HG02970 (cell line): ENCODE results near the gene KRT10.

ENCODE experiments used
- ATAC-seq: cut with Tn5 transposase; IDR thresholded peaks from one replicate; pipeline ENCODE4 v1.9.1; 2021; ENCODE audit warnings: mild to moderate bottlenecking, moderate library complexity, moderate number of reproducible peaks; ENCODE audit not compliant: unreplicated experiment, low FRiP score

KRT10 gene

DNA sequence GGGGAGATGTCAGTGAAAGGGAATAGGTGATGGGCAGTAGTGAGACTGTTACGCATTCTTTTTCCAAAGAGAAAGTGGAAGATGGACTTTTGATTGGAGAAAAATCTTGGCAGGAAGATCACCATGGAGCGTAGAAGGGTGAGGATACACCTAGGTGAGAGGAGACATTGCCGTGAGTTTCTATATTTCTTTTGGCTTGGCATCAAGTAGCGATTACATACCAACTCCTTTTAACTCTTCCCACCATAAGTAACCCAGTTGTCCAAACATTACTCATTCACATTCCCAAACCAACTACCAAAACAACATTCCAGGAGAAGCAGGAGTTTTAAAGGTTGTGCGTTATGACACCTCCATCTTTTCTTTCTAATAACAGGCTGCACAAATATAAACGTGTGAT is 11.9 kb downstream of the KRT10 start:
- ATAC-seq, result no peak

DNA sequence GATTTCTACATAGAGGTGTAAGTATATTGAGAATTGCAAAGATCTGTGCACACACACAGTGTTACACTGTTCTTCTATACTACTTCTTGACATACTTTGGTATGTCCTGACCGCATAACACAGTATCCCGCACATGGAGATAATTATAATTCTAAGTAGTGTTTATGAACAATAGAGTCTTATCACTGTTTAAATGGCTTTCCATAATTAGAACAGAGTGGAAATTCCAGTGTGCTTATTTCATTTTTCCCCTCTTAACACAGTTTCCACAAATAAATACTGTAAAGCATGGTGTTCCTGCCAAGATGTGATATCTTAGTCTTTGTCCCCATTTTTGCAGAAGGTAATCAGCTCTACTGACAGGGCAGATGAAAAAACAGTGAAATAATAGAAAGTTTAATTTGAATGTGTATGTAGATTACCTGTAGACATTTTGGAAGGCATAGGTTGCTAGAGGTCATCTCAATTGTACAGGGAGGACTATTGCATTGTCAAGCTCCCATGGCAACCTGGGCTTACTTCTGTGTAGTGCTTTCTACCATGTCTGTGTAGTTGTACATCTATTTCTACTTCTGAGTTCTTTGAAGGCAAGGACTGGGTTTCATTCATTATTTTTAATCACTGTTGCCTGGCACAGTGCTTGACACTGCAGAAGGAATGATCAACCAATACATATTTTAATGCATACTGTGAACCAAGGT is 12.5 kb downstream of the KRT10 start:
- ATAC-seq, result no peak

DNA sequence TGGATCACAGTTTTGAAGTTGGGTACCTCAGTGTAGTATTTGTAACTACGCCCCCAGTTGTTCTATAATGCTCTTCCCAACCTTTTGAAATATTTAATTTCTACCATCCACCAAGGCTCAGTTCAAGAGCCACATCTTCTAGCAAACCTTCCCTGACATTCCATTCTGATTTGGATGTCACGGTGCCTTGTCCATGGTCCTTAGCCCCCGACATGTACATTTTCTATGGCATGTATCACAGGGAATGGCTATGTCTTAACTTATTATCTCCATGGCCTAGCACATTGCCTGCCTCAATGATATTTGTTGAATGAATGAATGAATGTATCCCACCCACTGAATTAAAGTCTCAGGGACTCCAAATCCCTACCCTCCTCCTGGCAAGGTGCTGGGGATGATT is 16.3 kb downstream of the KRT10 start:
- ATAC-seq, result no peak

DNA sequence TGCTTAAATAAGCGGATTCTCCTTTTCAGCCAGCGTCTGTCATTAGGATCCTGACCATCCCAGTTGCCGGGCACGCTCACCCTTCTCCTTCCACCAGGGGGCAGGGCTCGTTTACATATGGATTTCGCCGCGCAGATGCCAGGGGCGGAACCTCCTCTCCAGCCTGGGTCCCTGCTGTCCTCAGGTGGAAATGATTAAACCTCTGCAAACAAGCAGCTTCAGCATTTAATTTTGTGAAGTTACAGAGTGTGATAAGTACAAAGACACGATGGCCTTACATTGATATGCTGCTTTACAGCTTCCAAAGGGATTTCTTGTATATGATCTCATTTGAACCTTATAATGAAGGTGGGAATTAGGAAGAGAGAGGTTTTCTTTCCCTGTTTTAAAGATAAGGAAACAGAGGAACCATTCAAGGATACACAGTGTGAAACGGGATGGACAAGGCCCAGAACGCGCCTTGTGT is 18.8 kb downstream of the KRT10 start:
- ATAC-seq, result no peak

DNA sequence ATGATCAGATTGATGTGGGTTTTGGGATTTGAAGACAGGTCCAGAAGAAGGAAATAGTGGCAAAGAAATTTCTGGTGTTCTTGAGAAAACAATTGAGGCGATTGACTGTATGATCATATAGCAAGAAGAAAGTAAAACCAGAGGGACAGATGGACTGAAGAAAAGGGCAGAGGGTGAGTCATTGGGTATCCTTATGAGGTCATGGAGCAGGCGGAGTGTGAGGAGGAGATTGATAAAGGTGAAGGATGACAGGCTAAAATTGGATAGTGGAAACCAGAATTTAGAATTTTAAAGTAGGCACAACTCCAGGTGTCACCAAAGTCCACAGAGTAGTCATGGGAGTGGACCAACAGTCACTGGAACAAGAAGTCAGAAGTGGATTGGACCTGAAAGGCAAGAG is 21.3 kb downstream of the KRT10 start:
- ATAC-seq, result no peak

DNA sequence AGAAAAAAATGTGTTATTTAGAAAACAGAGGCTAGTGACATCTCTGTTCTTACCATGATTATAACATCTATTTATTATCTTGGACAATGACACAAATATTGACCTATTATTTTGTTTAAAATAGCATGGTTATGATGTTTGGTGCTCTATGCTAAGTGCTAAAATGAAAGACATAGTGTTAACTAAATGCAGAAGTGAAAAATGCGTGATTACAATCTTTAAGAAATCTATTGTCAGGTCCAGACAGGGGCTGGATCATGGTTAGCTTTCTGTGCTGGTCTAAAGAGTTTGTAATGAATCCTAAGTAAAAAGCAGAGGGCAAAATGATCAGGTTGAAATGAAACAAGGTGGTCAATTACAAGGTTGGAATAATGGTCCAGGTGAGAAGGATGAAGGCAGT is 22.0 kb downstream of the KRT10 start:
- ATAC-seq, result no peak

DNA sequence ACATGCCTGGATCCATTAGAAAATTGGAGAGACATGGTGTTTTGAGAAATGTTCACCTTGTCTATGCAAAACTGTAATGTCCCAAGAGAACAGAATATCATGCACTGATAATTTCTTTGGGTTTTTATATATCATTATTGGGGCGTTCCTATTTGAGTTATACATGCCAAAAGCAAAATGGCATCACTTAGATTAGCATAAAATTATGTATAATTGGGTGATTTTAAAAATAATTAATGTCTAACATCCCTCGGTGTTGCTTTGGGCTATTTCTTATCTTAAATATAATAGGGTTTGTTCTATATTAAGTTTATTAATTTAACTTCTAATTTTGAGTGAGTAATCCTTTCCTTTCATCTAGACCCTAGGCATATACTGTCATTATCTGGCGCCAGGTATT is 22.6 kb downstream of the KRT10 start, which contains the start of gene KRT28:
Gene KRT28, minus strand, starts transcription at position 101 of the 400 bp plus-strand sequence. Its CDS starts 66 bp downstream, at position 35.
- ATAC-seq, result no peak

DNA sequence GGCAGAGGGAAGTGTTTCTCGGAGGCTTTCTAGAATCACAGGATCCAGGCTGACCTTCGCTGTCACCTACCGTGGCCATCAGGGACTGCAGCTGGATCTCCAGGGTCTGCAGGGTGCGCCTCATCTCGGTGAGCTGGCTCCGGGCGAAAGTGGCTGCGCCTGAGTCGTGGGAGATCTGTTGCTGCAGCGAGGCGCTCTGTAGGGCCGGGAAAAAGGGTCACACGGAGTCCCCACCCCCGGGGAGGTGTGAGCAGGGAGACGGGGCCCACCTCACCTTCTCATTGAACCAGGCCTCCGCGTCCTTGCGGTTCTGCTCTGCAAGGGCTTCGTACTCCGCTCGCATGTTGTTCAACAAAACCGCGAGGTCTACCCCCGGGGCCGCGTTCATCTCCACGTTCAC is 25.6 kb downstream of the KRT10 start:
- ATAC-seq, result no peak

DNA sequence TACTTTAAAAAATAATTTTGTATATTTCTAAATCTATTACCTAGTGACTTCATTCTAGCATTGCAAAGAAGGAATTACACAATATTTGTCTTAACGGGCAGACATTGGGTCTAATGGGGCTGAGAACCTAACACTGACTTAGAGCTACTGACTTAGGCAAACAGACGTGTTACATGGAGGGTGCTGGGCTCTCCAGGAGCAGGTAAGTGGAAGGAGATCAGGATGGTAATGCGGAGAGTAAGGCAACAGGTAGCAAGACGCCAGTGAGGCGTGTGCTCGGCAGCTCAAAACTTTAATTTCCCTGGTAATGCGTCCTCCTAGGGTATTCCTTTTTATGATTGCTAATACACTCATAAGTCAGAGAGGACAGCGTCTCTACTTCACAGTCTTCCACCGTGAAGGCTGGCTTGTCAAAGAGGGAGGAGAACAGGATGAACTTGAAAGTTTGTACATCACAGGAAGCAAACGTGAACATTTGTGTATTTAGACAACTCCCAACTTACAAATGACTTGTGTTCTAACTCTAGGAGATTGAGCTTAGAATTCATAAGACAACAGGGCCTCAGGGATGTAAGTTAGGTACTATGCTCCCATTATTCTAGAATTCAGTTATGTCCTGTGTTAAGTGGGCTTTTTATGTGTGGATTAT is 27.3 kb downstream of the KRT10 start:
- no peak for ATAC-seq

DNA sequence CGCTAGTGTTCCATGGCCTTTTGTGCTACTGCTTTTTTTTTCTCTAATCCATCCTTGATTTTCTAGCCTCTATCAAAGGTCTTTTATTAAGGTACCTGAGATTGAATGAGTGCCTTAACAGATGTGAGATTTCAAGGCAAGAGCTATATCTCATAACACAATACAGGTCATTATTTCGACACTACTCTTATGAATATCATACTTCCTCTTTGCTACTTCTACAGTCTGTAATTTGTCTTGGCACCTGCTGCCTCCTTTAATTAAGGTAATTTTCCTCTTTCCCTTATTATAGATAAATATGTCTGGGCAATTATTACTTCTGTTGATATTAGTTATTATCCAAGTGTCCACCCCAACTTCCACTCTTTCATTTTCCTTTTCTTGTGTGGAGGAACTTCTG is 27.9 kb downstream of the KRT10 start:
- no peak for ATAC-seq

DNA sequence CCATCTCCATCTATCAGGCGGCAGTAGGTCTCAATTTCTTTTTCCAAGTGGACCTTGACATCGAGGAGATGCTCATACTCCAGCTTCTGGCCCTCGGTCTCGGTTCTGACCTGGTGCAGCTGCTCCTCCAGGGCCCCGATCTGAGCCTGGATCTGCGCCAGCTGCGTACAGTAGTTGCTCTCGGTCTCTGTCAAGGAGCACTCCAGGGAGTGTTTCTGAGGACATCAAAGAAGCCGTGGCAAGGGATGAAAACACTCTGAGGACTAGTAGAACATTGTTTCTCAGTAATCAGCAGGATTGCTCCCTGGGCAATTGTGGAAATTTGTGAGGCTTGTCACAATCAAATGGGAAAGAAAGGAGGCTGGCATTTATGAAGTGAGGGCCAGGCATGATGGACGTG is 28.6 kb downstream of the KRT10 start:
- ATAC-seq, result no peak

DNA sequence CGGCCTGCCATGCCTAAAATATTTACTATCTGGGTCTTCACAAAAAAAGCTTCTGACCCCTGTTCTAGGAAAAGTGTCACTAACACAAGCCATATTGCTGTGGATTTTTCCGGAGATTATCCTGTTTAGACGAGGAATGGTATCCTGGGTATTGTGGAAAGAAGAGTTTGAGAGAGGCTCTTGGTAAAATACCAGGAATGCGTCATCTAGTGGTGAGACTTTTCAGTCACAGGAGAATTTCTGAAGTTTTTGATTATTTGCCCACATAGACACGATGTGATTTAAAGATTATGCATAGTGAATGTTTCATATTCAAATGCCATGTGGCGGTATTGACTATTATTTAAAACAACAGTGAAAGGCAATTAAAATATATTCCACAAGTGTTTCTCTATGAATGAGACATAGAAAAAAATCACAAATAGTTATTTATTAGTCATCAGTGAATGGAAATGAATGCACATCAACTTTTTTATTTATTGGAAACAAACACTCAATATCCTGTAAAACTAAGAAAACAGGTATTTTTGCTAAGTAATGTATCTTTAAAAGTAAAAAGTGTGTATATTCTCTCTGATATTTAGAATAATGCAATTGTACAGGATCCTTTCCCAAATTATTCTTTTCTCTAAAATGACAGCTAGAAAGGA is 30.5 kb downstream of the KRT10 start:
- ATAC-seq, result no peak

DNA sequence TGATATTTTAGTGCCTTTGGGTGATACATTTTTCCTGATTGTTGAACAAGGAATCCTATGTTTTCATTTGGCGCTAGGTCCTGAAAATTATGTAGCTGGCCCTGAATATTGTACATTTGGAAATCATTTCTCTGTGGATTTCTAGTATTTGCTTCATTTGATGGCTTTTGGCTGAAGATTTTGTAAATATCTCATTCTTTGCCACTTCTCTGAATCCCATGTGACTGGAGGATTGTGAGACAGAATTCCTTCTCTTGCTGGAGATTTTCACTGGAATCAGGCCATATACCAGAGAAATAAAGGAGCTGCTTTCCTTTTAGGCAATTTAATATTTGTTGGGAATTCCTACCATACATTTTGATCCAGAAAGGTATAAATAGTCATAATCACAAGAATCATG is 31.3 kb downstream of the KRT10 start:
- no peak for ATAC-seq

DNA sequence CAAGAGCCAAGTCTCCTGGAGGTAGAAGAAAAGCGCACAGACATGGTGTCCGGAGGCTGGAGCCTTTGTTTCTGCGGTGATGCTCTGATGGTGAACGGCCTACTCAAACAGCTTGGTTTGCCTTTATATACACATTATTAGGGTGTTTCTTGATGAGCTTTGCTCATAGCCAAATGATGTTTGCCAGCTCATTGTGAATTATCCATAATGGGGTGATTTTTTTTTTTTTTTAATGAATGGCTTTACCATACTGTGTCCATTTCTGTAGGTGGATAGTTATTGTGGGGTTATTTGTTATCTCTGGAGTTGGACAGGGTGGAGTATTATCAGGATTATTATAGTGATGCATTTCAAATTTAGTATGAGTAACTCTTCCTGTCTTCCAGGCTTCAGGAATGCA is 40.0 kb downstream of the KRT10 start, which contains the start of gene KRT27:
Gene KRT27, minus strand, starts transcription at position 101 of the 400 bp plus-strand sequence. Its CDS starts 57 bp downstream, at position 44.
- no peak for ATAC-seq

DNA sequence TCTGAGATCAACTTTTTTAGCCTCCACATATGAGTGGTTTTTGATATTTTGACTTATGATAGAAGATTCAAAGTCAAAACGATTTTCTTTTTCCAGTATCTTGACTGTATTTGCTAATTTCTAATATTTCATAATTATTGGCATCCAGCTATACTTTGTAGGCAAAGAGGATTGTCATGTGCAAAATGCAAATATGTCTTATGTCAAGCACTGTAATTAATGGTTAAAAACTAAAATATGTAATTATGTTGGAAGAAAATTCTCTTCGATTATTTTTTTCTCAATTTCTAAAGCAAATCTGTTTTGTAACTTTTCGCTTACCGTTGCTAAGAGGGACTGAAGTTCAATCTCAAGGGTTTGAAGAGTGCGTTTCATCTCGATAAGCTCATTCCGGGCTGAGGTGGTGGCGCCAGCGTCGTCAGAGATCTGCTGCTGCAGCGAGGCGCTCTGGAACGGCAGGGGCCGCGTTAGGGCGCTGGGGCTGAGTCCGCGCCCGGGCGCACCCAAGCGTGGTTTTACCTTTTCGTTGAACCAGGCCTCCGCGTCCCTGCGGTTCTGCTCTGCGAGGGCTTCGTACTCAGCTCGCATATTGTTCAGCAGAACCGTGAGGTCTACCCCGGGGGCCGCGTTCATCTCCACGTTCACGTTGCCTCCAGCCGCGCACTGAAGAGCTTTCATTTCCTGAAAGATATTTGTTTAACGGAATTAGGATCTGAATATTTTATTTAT is 43.1 kb downstream of the KRT10 start:
- no peak for ATAC-seq

DNA sequence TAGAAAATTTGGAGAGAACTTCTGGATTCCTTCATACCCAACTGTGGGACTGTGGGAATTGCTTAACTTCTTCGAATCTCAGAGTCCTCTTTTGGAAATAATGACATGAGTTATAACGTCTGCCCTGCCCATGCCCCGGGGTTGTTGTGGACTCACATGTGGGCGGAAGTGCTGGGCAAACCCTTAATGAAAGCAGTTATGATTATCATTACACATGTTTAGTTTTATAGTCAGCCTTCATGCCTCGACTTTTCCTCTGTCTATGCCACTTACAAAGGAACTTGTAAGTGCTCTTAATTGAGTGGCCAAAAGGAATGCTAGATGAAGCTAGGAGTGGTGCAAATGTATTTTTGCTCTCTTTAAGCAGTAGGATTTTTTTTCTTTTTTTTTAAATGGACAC is 44.0 kb downstream of the KRT10 start:
- no peak for ATAC-seq

DNA sequence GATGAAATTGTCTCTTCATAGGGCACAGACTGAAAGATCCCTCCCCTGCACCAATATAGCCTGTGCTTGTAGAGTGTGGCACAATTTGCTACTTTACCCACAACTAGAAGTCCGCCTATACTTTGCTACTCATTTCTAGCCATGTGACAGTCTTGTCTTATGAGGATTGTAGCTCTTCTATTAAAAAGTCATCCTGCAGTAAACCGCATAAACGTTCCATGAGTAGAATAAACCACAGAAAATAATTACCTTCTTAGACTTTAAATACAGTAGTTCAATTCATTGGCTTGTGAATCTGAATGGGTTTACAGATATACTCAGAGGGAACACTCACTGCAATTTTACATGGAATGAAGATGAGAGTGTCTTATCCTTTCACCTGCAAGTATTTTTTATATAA is 44.4 kb downstream of the KRT10 start:
- ATAC-seq, result no peak

DNA sequence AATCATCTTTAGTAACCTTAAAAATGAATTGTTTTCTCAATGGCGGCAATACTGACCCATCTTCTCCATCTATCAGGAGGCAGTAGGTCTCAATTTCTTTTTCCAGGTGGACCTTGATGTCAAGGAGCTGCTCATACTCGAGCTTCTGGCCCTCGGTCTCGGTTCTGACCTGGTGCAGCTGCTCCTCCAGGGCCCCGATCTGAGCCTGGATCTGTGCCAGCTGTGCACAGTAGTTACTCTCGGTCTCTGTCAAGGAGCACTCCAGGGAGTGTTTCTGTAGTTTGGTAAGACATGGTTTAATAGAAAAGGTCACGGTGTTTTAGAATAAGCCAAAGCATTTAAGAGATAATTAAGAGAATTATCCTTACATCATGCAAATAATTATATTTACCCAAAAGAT is 45.0 kb downstream of the KRT10 start:
- no peak for ATAC-seq

DNA sequence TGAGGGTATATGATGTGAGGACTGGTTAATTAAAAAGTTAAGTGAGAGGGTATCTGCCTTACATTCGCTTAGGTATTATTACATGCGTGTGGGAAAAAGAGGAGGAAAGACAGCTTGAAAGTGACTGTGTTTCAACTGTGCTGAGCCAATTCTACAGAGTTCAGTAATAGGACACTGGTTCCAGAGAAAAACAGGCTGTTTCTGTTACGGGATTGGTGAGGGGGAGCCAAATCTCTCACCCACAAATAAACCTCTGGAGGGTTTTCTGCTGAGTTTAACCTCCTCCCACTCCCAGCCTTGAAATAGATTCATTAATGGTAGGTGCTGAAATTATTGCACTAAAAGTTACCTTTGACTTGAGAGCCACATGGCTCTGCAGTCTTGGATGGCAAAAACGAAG is 46.5 kb downstream of the KRT10 start:
- no peak for ATAC-seq

DNA sequence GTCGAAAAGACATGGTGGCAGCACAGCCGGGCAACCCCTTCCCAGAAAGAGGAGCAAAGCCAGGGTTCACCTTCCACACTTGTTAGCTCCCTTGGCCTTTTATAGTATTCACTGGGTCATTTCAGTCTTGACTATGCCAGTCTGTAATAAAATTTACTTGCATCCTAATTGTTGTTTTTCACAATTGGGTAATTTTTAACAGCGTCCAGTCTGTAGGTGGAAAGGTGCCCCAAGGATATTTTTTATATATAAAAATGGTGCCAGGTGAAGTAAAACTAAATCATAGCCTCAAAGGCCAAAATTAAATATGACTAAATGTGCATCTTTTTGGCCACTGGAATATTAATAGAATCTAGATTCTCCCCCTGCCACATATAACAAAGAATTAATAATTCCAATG is 50.3 kb downstream of the KRT10 start, which contains the start of gene KRT26:
Gene KRT26, minus strand, starts transcription at position 101 of the 400 bp plus-strand sequence. Its CDS starts 88 bp downstream, at position 13.
- ATAC-seq, result no peak
